ENCODE data around the gene LAPTM5.

Gene LAPTM5

GRCh38 chr1:30724655-30725421 lies 32.7 kb downstream of the LAPTM5 start:
- TF ChIP-seq, protein P1, sequence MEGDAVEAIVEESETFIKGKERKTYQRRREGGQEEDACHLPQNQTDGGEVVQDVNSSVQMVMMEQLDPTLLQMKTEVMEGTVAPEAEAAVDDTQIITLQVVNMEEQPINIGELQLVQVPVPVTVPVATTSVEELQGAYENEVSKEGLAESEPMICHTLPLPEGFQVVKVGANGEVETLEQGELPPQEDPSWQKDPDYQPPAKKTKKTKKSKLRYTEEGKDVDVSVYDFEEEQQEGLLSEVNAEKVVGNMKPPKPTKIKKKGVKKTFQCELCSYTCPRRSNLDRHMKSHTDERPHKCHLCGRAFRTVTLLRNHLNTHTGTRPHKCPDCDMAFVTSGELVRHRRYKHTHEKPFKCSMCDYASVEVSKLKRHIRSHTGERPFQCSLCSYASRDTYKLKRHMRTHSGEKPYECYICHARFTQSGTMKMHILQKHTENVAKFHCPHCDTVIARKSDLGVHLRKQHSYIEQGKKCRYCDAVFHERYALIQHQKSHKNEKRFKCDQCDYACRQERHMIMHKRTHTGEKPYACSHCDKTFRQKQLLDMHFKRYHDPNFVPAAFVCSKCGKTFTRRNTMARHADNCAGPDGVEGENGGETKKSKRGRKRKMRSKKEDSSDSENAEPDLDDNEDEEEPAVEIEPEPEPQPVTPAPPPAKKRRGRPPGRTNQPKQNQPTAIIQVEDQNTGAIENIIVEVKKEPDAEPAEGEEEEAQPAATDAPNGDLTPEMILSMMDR (IDR thresholded peaks at IDR 0.05; ENCODE audit: low read length), result no peak
- TF ChIP-seq EZH2 (optimal IDR thresholded peaks at IDR 0.05; ENCODE audit: low read depth, low read length) (no peak), EZH2phosphoT487 (IDR thresholded peaks at IDR 0.05; ENCODE audit: low read length) (no peak)
- Histone ChIP-seq H3K79me2 (ENCODE audit: low read length) (no peaks in the 10 kb centered on the region), H4K20me1 (ENCODE audit: insufficient read depth, low read length) (no peaks in the 10 kb centered on the region), H3K9me3 (replicated peaks; ENCODE audit: insufficient read depth, low read length) (no peaks in the 10 kb centered on the region), H3K9me2 (replicated peaks; ENCODE audit: insufficient read depth, low read length) (no peaks in the 10 kb centered on the region), H3K9ac (ENCODE audit: low read length) (no peak overlapping the region), H3K27ac (ENCODE audit: low read length) (no peak overlapping the region), H3K27me3 (replicated peaks; ENCODE audit: insufficient read depth, low read length) (no peaks in the 10 kb centered on the region), H3K36me3 (replicated peaks; ENCODE audit: insufficient read depth, low read length) (no peaks in the 10 kb centered on the region), H3K4me2 (ENCODE audit: low read depth, low read length) (no peak overlapping the region), H3K4me1 (ENCODE audit: low read length) (peaks cover 1% of the 10 kb centered on the region; the same call in 1 of the 2 replicates), H3F3A (ENCODE audit: insufficient read depth, low read length) (no peaks in the 10 kb centered on the region), H3K4me3 (ENCODE audit: low read length) (no peak overlapping the region), H2AFZ (ENCODE audit: low read length) (no peak overlapping the region)
- no peak for DNase-seq

GRCh38 chr1:30724175-30724574 lies 33.4 kb downstream of the LAPTM5 start:
- Histone ChIP-seq H3F3A (ENCODE audit: insufficient read depth, low read length) (no peaks in the 10 kb centered on the region), H3K27me3 (replicated peaks; ENCODE audit: insufficient read depth, low read length) (no peaks in the 10 kb centered on the region), H3K4me2 (ENCODE audit: low read depth, low read length) (no peak overlapping the region), H3K27ac (ENCODE audit: low read length) (no peak overlapping the region), H3K9me2 (replicated peaks; ENCODE audit: insufficient read depth, low read length) (no peaks in the 10 kb centered on the region), H3K4me1 (ENCODE audit: low read length) (peaks cover 7% of the 10 kb centered on the region), H4K20me1 (ENCODE audit: insufficient read depth, low read length) (no peaks in the 10 kb centered on the region), H3K9me3 (replicated peaks; ENCODE audit: insufficient read depth, low read length) (no peaks in the 10 kb centered on the region), H3K9ac (ENCODE audit: low read length) (no peak overlapping the region), H3K4me3 (ENCODE audit: low read length) (no peak overlapping the region), H3K79me2 (ENCODE audit: low read length) (no peaks in the 10 kb centered on the region), H3K36me3 (replicated peaks; ENCODE audit: insufficient read depth, low read length) (no peaks in the 10 kb centered on the region), H2AFZ (ENCODE audit: low read length) (no peak overlapping the region)
- TF ChIP-seq EZH2 (optimal IDR thresholded peaks at IDR 0.05; ENCODE audit: low read depth, low read length) (no peak), EZH2phosphoT487 (IDR thresholded peaks at IDR 0.05; ENCODE audit: low read length) (no peak)
- TF ChIP-seq, protein P1 (IDR thresholded peaks at IDR 0.05; ENCODE audit: low read length), result peak; percentile 43
- DNase-seq, result no peak

DNA sequence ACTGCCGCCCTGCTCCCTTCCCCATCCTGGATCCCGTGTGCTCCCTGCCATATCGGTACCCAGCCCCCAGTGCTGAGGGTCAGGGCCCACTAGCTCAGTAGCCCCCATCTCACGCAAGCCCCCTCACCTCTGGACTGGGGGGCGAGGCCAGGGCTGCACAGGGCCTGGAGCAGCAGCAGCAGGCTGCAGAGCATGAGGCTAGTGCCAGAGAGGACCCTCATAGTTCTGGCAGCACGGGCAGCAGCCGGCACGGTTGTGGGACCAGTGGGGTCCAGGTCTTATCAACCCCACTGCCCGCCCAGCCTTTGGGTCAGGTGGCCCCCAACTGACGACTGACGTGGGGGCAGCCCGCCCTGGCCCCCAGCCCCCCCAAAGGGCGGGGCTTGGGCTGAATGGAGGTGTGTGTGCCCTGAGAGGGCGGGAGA lies 34.2 kb downstream of the LAPTM5 start, which contains the start of gene MATN1:
Gene MATN1 (minus strand): TSS at position 255 of the 425 bp plus-strand sequence. CDS start 34 bp downstream, at position 221.
- DNase-seq, result no peak
- H3K4me1 ChIP-seq (ENCODE audit: low read length), result peaks cover 7% of the 10 kb centered on the region

More for the DNA sequence above, 34.2 kb downstream of the LAPTM5 start, which contains the start of gene MATN1:
- Histone ChIP-seq H3K9ac (ENCODE audit: low read length) (no peak within 1 kb of the TSS), H3K27me3 (replicated peaks; ENCODE audit: insufficient read depth, low read length) (no peaks in the 10 kb centered on the region), H3K9me2 (replicated peaks; ENCODE audit: insufficient read depth, low read length) (no peaks in the 10 kb centered on the region), H3F3A (ENCODE audit: insufficient read depth, low read length) (no peaks in the 10 kb centered on the region), H3K4me3 (ENCODE audit: low read length) (no peak within 1 kb of the TSS), H3K79me2 (ENCODE audit: low read length) (no peaks in the 10 kb centered on the region), H3K27ac (ENCODE audit: low read length) (no peak within 1 kb of the TSS), H3K36me3 (replicated peaks; ENCODE audit: insufficient read depth, low read length) (no peaks in the 10 kb centered on the region), H2AFZ (ENCODE audit: low read length) (no peak within 1 kb of the TSS), H3K9me3 (replicated peaks; ENCODE audit: insufficient read depth, low read length) (no peaks in the 10 kb centered on the region), H4K20me1 (ENCODE audit: insufficient read depth, low read length) (no peaks in the 10 kb centered on the region), H3K4me2 (ENCODE audit: low read depth, low read length) (no peak within 1 kb of the TSS)
- TF ChIP-seq EZH2 (optimal IDR thresholded peaks at IDR 0.05; ENCODE audit: low read depth, low read length) (no peak), EZH2phosphoT487 (IDR thresholded peaks at IDR 0.05; ENCODE audit: low read length) (no peak)
- TF ChIP-seq, protein P1 (IDR thresholded peaks at IDR 0.05; ENCODE audit: low read length), result no peak

Measured in MM.1S (cell line).